Tibial artery (tissue), 4 donors: Measurements from ENCODE around the gene TNS3.

ENCODE experiments used
- DNase-seq, 2 donors: peaks; one replicate each; pipeline ENCODE4 v3.0.0-alpha.2; 2019
- H3K27ac ChIP-seq, 2 donors: fragments of 200-600 bp; sonication (generic) in 1 of 2; 1 replicate in 1 of 2; 2 replicates in 1 of 2; pipeline ENCODE4 v1.5.1; 2018 to 2019; ENCODE audit warnings: mild to moderate bottlenecking in 1 of 2
- H3K27me3 ChIP-seq, 2 donors: fragments of 200-600 bp; sonication (generic) in 1 of 2; one replicate each; pipeline versions ENCODE4 v1.5.1 to v1.6.0; 2016 to 2019
- H3K36me3 ChIP-seq, 3 donors: fragments of 200-600 bp; sonication (generic) in 2 of 3; one replicate each; pipeline ENCODE4 v1.5.1; 2016 to 2019; ENCODE audit warnings: mild to moderate bottlenecking in 2 of 3
- H3K4me1 ChIP-seq, 4 donors: fragments of 200-600 bp; sonication (generic) in 2 of 4; 1 replicate in 3 of 4; 2 replicates in 1 of 4; pipeline ENCODE4 v1.5.1; 2016 to 2019
- H3K4me3 ChIP-seq, 2 donors: fragments of 200-600 bp; sonication (generic) in 1 of 2; 1 replicate in 1 of 2; 2 replicates in 1 of 2; pipeline ENCODE4 v1.5.1; 2018 to 2019; ENCODE audit warnings: mild to moderate bottlenecking in 2 of 2
- H3K9me3 ChIP-seq, 3 donors: fragments of 200-600 bp; sonication (generic) in 1 of 3; one replicate each; pipeline ENCODE4 v1.5.1; 2016 to 2019
- intact Hi-C: fragments of 100-400 bp; cut with DNase I; formaldehyde crosslinking; loops from one replicate; pipeline ENCODE4 v1.15.0; 2023; ENCODE audit warnings: low total_unique reads
- TF ChIP-seq, protein P1 (sequence below), 2 experiments: fragments of 200-600 bp in 1 of 2; fragments of 450-650 bp in 1 of 2; IDR thresholded peaks; one replicate each; pipeline ENCODE4 v1.5.1; 2017 to 2019; ENCODE audit warnings: antibody characterized with exemption in 2 of 2, mild to moderate bottlenecking in 1 of 2, moderate library complexity in 1 of 2

Gene TNS3

DNA sequence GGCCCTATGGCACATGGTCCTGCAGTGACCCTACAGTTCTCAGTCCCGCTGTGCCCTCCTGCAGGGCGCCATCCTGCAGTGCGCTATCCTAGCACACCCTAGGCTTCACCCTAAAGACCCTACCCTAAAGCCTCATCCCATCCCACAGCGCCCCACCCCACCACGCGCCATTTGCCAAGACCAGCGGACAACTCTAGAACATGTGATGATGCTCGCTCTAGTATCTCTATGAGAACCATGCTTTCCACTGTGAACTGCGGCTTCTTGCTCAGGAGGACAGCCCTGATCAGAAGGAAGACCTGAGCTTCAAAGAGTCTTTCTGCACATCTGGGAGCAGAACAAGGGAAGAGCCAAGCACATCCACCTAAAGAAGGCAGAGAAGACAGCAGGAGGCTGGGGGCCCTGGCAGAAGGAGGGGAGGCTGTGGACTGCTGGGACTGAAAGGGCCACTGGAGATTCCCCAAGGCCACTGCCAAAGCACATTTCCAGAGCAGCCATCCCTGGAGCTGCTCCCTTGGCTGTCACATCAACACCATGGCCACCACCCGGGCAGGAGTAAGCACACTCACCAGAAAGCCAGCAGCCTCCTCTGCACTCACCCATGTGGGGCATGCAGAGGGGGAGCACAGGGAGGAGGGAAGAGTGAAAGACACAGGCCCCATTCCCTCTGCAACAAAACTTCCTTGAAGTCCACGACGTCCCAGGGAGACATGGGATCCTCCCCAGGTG, 134.1 kb downstream of the TNS3 start:
- peak in 1 of 2 donors; percentile 53 for DNase-seq
- Histone ChIP-seq H3K4me3 (no peak overlapping the region), H3K27me3 (no peaks in the 10 kb centered on the region), H3K36me3 (no peaks in the 10 kb centered on the region), H3K9me3 (no peaks in the 10 kb centered on the region), H3K27ac (no peak overlapping the region), H3K4me1 (peaks cover 0 to 82% (median 35%) of the 10 kb centered on the region in 4 donors)
- intact Hi-C loops: no loop called here
- TF ChIP-seq, protein P1, sequence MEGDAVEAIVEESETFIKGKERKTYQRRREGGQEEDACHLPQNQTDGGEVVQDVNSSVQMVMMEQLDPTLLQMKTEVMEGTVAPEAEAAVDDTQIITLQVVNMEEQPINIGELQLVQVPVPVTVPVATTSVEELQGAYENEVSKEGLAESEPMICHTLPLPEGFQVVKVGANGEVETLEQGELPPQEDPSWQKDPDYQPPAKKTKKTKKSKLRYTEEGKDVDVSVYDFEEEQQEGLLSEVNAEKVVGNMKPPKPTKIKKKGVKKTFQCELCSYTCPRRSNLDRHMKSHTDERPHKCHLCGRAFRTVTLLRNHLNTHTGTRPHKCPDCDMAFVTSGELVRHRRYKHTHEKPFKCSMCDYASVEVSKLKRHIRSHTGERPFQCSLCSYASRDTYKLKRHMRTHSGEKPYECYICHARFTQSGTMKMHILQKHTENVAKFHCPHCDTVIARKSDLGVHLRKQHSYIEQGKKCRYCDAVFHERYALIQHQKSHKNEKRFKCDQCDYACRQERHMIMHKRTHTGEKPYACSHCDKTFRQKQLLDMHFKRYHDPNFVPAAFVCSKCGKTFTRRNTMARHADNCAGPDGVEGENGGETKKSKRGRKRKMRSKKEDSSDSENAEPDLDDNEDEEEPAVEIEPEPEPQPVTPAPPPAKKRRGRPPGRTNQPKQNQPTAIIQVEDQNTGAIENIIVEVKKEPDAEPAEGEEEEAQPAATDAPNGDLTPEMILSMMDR (IDR thresholded peaks at IDR 0.05): no peak

DNA sequence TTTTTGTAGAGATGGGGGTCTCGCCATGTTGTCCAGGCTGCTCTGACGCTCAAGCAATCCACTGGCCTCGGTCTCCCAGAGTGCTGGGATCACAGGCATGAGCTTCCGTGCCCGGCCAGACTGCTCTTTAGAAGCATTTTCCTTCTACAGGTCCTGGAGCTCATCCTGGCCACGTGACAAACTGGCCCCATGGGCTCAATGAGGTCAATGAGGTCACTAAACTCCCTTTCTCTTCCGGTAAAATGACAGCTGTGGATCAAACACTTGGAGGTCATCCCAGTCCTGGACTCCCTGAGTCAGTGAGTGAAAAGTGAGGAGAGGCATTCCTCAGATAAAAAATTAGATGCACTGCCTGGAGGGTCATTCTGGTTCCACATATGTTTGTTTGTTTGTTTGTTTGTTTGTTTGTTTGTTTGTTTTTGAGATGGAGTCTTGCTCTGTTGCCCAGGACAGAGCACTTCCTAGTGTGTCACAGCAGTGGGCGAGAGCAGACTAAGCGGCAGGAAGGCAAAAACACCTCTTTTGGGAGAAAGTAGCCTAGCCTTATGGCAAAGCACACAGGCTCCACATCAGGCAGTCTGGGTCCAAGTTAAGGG, 134.9 kb downstream of the TNS3 start:
- Histone ChIP-seq H3K27ac (no peak overlapping the region), H3K4me3 (no peak overlapping the region)

DNA sequence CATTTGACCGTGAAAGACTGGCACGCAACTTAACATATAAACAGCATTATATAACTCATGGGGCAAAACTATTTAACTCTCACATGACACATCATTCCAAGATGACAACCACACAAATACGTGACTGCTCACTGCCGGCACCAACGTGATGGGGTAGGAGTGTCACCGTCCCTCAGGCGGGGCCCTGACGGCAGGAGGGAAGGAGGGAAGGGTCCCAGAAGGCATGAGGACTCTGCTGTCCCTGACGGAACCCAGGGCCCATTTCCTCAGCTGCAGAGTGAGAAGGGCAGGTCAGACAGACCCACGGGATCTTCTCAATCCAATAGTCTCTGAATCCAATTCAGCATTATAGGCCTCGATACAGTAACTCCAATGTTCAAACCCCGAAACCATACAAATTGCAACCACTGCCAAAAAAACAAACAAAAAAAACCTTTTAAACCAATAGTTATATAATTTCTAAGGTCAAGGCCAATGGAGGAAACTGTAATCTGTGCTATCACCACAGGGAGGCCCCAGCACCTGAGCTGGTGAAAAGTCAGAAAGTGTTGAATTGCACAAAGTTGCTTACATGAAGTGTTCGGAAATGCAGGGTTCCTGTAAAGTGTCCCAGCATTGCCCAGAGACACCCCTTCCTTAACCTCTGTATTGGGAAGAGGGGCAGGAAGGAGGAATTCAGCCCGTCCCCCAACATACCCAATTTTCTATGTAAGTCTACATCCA, 137.4 kb downstream of the TNS3 start:
- peaks cover 0 to 11% (median 10%) of the 10 kb centered on the region in 3 donors for H3K36me3 ChIP-seq
- TF ChIP-seq, protein P1 (IDR thresholded peaks at IDR 0.05): peak; percentile 61 to 62
- H3K4me1 ChIP-seq: peaks cover 0 to 62% (median 10%) of the 10 kb centered on the region in 4 donors
- no peak overlapping the region for H3K4me3 ChIP-seq
- no peaks in the 10 kb centered on the region for H3K9me3 ChIP-seq
- H3K27ac ChIP-seq: no peak overlapping the region
- H3K27me3 ChIP-seq: no peaks in the 10 kb centered on the region
- intact Hi-C loops: no loop called here
- peak in 1 of 2 donors; percentile 66 for DNase-seq

More for the DNA sequence above, 134.9 kb downstream of the TNS3 start:
- H3K4me1 ChIP-seq: peaks cover 0 to 81% (median 27%) of the 10 kb centered on the region in 4 donors
- no peaks in the 10 kb centered on the region for H3K36me3 ChIP-seq
- DNase-seq: peak in 1 of 2 donors; percentile 45
- intact Hi-C loops: no loop called here
- H3K27me3 ChIP-seq: no peaks in the 10 kb centered on the region
- no peaks in the 10 kb centered on the region for H3K9me3 ChIP-seq
- TF ChIP-seq, protein P1 (IDR thresholded peaks at IDR 0.05): no peak

GRCh38 chr7:47443049-47443448, 138.9 kb downstream of the TNS3 start:
- Histone ChIP-seq H3K4me3 (no peak overlapping the region), H3K27ac (no peak overlapping the region), H3K9me3 (no peaks in the 10 kb centered on the region), H3K36me3 (peaks cover 0 to 25% (median 25%) of the 10 kb centered on the region in 3 donors), H3K27me3 (no peaks in the 10 kb centered on the region), H3K4me1 (peaks cover 0 to 54% (median 10%) of the 10 kb centered on the region in 4 donors)
- DNase-seq: peak in 1 of 2 donors; percentile 58
- intact Hi-C loops: no loop called here
- TF ChIP-seq, protein P1 (IDR thresholded peaks at IDR 0.05): no peak

DNA sequence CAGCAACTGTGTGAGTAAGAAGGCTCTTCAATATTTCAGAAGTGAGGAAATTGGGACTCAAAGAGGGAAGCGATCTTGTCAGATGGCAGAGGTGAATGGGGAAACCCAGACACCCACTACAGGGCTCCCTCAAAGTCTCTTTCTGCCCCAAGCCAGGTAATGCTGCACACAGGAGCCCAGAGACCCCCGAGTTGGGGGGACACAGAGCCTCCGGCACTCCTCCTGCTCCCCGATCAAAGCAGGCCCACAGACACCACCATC, 139.4 kb downstream of the TNS3 start:
- no peaks in the 10 kb centered on the region for H3K9me3 ChIP-seq
- H3K4me1 ChIP-seq: peaks cover 0 to 49% (median 10%) of the 10 kb centered on the region in 4 donors
- intact Hi-C loops: no loop called here
- no peaks in the 10 kb centered on the region for H3K27me3 ChIP-seq
- peak in 1 of 2 donors; percentile 48 for DNase-seq
- no peak overlapping the region for H3K4me3 ChIP-seq
- H3K27ac ChIP-seq: no peak overlapping the region
- TF ChIP-seq, protein P1 (IDR thresholded peaks at IDR 0.05): no peak
- H3K36me3 ChIP-seq: peaks cover 0 to 28% (median 25%) of the 10 kb centered on the region in 3 donors
